WTC11 (cell line): Measurements from ENCODE around the gene CPB1. TPM values are rescaled to one million over a fixed set of nuclear protein-coding genes. Genes with fewer than 3 reads are reported as not detected.
A peak's percentile ranks its signal among the peaks of the same experiment; 100 is the strongest.

Source experiments
- ATAC-seq: fragments of 200-7000 bp; cut with Tn5 transposase; 2 replicates; pipeline ENCODE4 v1.10.0; 2021; ENCODE audit warnings: mild to moderate bottlenecking, moderate library complexity
- CTCF ChIA-PET: fragments of 300-600 bp; sonication (Branson Sonifier 250); formaldehyde crosslinking; loops from one replicate; lab custom pipeline; 2021; ENCODE audit warnings: antibody characterized with exemption; lab: Charles Lee
- POLR2A ChIA-PET: fragments of 350-600 bp; sonication (Branson Sonifier 250); formaldehyde crosslinking; loops from one replicate; lab custom pipeline; 2021; ENCODE audit warnings: antibody characterized with exemption; lab: Charles Lee
- DNase-seq: peaks from one replicate; pipeline ENCODE4 v3.0.0; 2021; ENCODE audit warnings: low spot score
- H3K27ac Mint-ChIP-seq: 2 replicates; pipeline ENCODE4 v1.8.0; 2021; ENCODE audit warnings: mixed read lengths
- H3K27me3 Mint-ChIP-seq: 2 replicates; pipeline ENCODE4 v1.8.0; 2021; ENCODE audit warnings: low read depth, mild to moderate bottlenecking, moderate library complexity, mixed read lengths
- H3K36me3 Mint-ChIP-seq: 2 replicates; pipeline ENCODE4 v1.8.0; 2021; ENCODE audit warnings: mixed read lengths
- H3K4me1 Mint-ChIP-seq: 2 replicates; pipeline ENCODE4 v1.8.0; 2022; ENCODE audit warnings: mixed read lengths
- H3K4me3 Mint-ChIP-seq: 2 replicates; pipeline ENCODE4 v1.8.0; 2021; ENCODE audit warnings: mild to moderate bottlenecking, moderate library complexity, mixed read lengths
- H3K9me3 Mint-ChIP-seq: 2 replicates; pipeline ENCODE4 v1.8.0; 2021; ENCODE audit warnings: mixed read lengths
- CREB1 ChIP-seq: sonication (generic); formaldehyde crosslinking; IDR thresholded peaks from 2 replicates; pipeline ENCODE4 v1.8.0; 2023; ENCODE audit warnings: mild to moderate bottlenecking, missing genetic modification reagents
- CREM ChIP-seq: sonication (generic); formaldehyde crosslinking; IDR thresholded peaks from 2 replicates; pipeline ENCODE4 v1.8.1; 2022; ENCODE audit warnings: mild to moderate bottlenecking, missing genetic modification reagents, moderate library complexity
- EMX1 ChIP-seq: fragments of 250-450 bp; sonication (Bioruptor Pico); IDR thresholded peaks from 2 replicates; pipeline ENCODE4 v1.8.0; 2021; ENCODE audit warnings: mild to moderate bottlenecking
- ESRRA ChIP-seq: sonication (generic); formaldehyde crosslinking; IDR thresholded peaks from 2 replicates; pipeline ENCODE4 v1.8.1; 2022; ENCODE audit warnings: mild to moderate bottlenecking, missing genetic modification reagents, borderline replicate concordance
- ETV6 ChIP-seq: sonication (generic); formaldehyde crosslinking; IDR thresholded peaks from 2 replicates; pipeline ENCODE4 v1.8.1; 2022; ENCODE audit warnings: mild to moderate bottlenecking, missing genetic modification reagents
- FOXJ3 ChIP-seq: sonication (generic); formaldehyde crosslinking; IDR thresholded peaks from 2 replicates; pipeline ENCODE4 v1.9.0; 2021; ENCODE audit warnings: missing genetic modification reagents, mild to moderate bottlenecking, borderline replicate concordance
- FOXP1 ChIP-seq: sonication (generic); formaldehyde crosslinking; IDR thresholded peaks from 2 replicates; pipeline ENCODE4 v1.8.0; 2022; ENCODE audit warnings: missing genetic modification reagents, mild to moderate bottlenecking, moderate library complexity, borderline replicate concordance
- GRHL2 ChIP-seq: fragments of 250-450 bp; sonication (Bioruptor Pico); IDR thresholded peaks from 2 replicates; pipeline ENCODE4 v1.8.0; 2022; ENCODE audit warnings: mild to moderate bottlenecking, moderate library complexity; ENCODE audit not compliant: insufficient replicate concordance, severe bottlenecking
- GTF2I ChIP-seq: fragments of 250-450 bp; sonication (Bioruptor Pico); conservative IDR thresholded peaks from 2 replicates; pipeline ENCODE4 v1.4.0; 2021; ENCODE audit warnings: mild to moderate bottlenecking
- IRF2 ChIP-seq: sonication (generic); formaldehyde crosslinking; IDR thresholded peaks from 2 replicates; pipeline ENCODE4 v1.8.0; 2022; ENCODE audit warnings: low read depth, missing genetic modification reagents, borderline replicate concordance
- NR1H2 ChIP-seq: sonication (generic); formaldehyde crosslinking; IDR thresholded peaks from 2 replicates; pipeline ENCODE4 v1.9.0; 2021; ENCODE audit warnings: mild to moderate bottlenecking, moderate library complexity, missing genetic modification reagents
- RORB ChIP-seq: fragments of 250-450 bp; sonication (Bioruptor Pico); IDR thresholded peaks from 2 replicates; pipeline ENCODE4 v1.9.0; 2021; ENCODE audit warnings: mild to moderate bottlenecking
- SOX15 ChIP-seq: fragments of 250-450 bp; sonication (Bioruptor Pico); IDR thresholded peaks from 2 replicates; pipeline ENCODE4 v1.9.0; 2021; ENCODE audit warnings: mild to moderate bottlenecking
- TEAD1 ChIP-seq: sonication (generic); formaldehyde crosslinking; IDR thresholded peaks from 2 replicates; pipeline ENCODE4 v1.8.0; 2022; ENCODE audit warnings: mild to moderate bottlenecking, missing genetic modification reagents
- ZNF138 ChIP-seq: sonication (generic); formaldehyde crosslinking; conservative IDR thresholded peaks from 2 replicates; pipeline ENCODE4 v1.8.1; 2022; ENCODE audit warnings: mild to moderate bottlenecking, moderate library complexity, missing genetic modification reagents
- ZNF232 ChIP-seq: sonication (generic); formaldehyde crosslinking; IDR thresholded peaks from 2 replicates; pipeline ENCODE4 v1.8.0; 2022; ENCODE audit warnings: mild to moderate bottlenecking, missing genetic modification reagents
- ZNF317 ChIP-seq: sonication (generic); formaldehyde crosslinking; IDR thresholded peaks from 2 replicates; pipeline ENCODE4 v1.8.1; 2023; ENCODE audit warnings: low read depth, mild to moderate bottlenecking, moderate library complexity, missing genetic modification reagents, borderline replicate concordance
- ZNF416 ChIP-seq: fragments of 250-450 bp; sonication (Bioruptor Pico); IDR thresholded peaks from 2 replicates; pipeline ENCODE4 v1.9.0; 2021; ENCODE audit warnings: mild to moderate bottlenecking, inconsistent platforms
- total RNA-seq: library from RNA; stranded (reverse); gene quantifications from 3 replicates; pipeline ENCODE4 v1.2.3, GENCODE V29; 2021
- TF ChIP-seq, protein P1 (sequence below): sonication (generic); formaldehyde crosslinking; IDR thresholded peaks from 2 replicates; pipeline ENCODE4 v1.8.0; 2022; ENCODE audit warnings: mild to moderate bottlenecking, missing genetic modification reagents
- TF ChIP-seq, protein P2 (sequence below): sonication (generic); formaldehyde crosslinking; conservative IDR thresholded peaks from 2 replicates; pipeline ENCODE4 v1.8.1; 2022; ENCODE audit warnings: mild to moderate bottlenecking, missing genetic modification reagents
- TF ChIP-seq, protein P3 (sequence below): sonication (generic); formaldehyde crosslinking; conservative IDR thresholded peaks from 2 replicates; pipeline ENCODE4 v1.8.1; 2023; ENCODE audit warnings: mild to moderate bottlenecking, low read depth, missing genetic modification reagents, moderate library complexity
- TF ChIP-seq, protein P4 (sequence below): sonication (generic); formaldehyde crosslinking; IDR thresholded peaks from 2 replicates; pipeline ENCODE4 v1.8.1; 2022; ENCODE audit warnings: low read depth, mild to moderate bottlenecking, moderate library complexity, missing genetic modification reagents, borderline replicate concordance
- TF ChIP-seq, protein P5 (sequence below): sonication (generic); formaldehyde crosslinking; IDR thresholded peaks from 2 replicates; pipeline ENCODE4 v1.8.0; 2022; ENCODE audit warnings: mild to moderate bottlenecking, missing genetic modification reagents
- TF ChIP-seq, protein P6 (sequence below): sonication (generic); formaldehyde crosslinking; IDR thresholded peaks from 2 replicates; pipeline ENCODE4 v1.8.0; 2023; ENCODE audit warnings: missing genetic modification reagents

CPB1 gene
- total RNA-seq, 1 experiment from 2014 or later: 5.0 TPM

DNA sequence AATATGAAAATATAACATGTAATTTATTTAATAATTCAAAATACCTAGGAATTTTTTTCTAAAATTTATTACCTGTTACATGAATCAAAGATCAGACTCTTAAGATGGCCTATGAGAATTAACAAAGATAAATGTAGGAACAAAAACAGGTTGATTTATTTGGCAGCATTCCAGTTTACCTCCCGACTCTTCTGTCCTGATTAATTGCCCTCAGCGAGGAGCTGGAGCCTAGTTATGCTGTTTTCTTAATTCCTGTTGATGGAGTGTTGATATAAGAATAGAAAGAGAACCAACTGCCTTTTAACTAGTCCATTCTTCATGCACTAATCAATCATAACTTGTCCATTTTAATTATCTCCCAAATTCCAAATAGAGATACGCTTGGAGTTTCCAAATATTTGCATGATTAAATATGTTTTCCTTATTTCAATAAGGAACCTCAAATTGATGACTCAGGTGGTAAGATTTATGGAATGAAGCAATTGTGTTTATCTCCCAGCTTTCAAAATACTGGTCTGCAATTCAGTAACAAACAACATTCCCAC, 10.6 kb upstream of the CPB1 start:
- peaks cover 9% of the 10 kb centered on the region for H3K9me3 Mint-ChIP-seq
- TF ChIP-seq FOXJ3 (CRISPR knock-in tag): no peak
- TF ChIP-seq, protein P1, sequence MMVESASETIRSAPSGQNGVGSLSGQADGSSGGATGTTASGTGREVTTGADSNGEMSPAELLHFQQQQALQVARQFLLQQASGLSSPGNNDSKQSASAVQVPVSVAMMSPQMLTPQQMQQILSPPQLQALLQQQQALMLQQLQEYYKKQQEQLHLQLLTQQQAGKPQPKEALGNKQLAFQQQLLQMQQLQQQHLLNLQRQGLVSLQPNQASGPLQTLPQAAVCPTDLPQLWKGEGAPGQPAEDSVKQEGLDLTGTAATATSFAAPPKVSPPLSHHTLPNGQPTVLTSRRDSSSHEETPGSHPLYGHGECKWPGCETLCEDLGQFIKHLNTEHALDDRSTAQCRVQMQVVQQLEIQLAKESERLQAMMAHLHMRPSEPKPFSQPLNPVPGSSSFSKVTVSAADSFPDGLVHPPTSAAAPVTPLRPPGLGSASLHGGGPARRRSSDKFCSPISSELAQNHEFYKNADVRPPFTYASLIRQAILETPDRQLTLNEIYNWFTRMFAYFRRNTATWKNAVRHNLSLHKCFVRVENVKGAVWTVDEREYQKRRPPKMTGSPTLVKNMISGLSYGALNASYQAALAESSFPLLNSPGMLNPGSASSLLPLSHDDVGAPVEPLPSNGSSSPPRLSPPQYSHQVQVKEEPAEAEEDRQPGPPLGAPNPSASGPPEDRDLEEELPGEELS (CRISPR knock-in tag): no peak
- no peak for TF ChIP-seq ZNF317 (CRISPR knock-in tag)
- TF ChIP-seq, protein P2, sequence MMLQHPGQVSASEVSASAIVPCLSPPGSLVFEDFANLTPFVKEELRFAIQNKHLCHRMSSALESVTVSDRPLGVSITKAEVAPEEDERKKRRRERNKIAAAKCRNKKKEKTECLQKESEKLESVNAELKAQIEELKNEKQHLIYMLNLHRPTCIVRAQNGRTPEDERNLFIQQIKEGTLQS (CRISPR knock-in tag): no peak
- TF ChIP-seq ESRRA (CRISPR knock-in tag): no peak
- no peak for TF ChIP-seq GTF2I (CRISPR knock-in tag)
- no peak for TF ChIP-seq ETV6 (CRISPR knock-in tag)
- no peak for TF ChIP-seq ZNF138
- TF ChIP-seq FOXP1 (CRISPR knock-in tag): no peak
- TF ChIP-seq TEAD1 (CRISPR knock-in tag): no peak
- ChIA-PET POLR2A (no interaction called here), CTCF (no interaction called here)
- no peak overlapping the region for H3K4me3 Mint-ChIP-seq
- H3K27me3 Mint-ChIP-seq: no peaks in the 10 kb centered on the region; the same call in 1 of the 2 replicates
- H3K27ac Mint-ChIP-seq: no peak overlapping the region
- DNase-seq: no peak
- peaks cover 6% of the 10 kb centered on the region; the same call in 1 of the 2 replicates for H3K36me3 Mint-ChIP-seq
- H3K4me1 Mint-ChIP-seq: peaks cover 25% of the 10 kb centered on the region
- ATAC-seq: no peak

DNA sequence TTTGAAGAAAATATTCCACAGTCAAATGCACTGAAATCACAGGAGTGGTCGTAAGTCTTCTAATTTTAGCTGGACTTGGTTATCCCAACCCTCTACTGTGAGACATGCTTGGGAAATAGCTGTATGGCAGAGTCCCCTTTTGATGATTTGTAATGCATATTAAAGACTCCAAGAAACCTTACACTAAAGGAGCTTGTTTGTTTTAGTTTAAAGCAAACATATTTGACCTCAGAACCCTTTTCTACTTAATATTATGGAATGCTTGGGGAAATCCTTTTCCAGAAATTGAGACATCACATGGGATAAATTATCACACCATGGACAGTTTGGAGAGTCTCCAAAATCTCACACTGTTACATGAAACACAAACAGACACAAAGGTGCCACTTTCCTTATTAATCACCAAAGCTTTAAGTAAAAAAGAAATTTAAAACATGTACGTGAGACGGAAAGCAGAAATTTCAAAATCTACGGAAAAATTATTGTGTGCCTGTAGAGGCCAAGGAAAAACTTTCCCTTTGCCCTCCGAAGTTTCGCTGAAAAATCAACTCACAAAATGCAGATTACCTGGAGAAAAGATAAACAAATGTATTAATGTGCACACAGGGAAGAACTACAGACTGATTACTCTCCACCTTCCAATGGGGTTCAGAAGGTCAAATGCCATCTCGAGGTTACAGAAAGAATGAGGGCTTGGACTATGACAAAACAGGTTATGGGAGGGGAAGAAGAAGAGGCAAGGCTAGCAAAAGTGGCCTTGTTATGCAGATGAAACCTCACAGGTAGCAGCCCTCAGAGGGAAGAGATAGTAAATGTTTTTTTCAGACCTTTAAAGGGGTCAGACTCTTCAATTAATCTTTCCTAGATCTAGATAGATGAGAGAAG, 7.0 kb upstream of the CPB1 start:
- Mint-ChIP-seq H3K9me3 (peaks cover 7% of the 10 kb centered on the region; the same call in 1 of the 2 replicates), H3K27me3 (no peaks in the 10 kb centered on the region; the same call in 1 of the 2 replicates), H3K27ac (no peak overlapping the region), H3K36me3 (peaks cover 3% of the 10 kb centered on the region; the same call in 1 of the 2 replicates), H3K4me3 (peak overlapping the region; percentile 4; the same call in 1 of the 2 replicates), H3K4me1 (peaks cover 25% of the 10 kb centered on the region)
- ChIA-PET POLR2A (no interaction called here), CTCF (no interaction called here)
- peak; percentile 91 for ATAC-seq
- DNase-seq: no peak
- no peak for TF ChIP-seq CREM (CRISPR knock-in tag)
- TF ChIP-seq, protein P3, sequence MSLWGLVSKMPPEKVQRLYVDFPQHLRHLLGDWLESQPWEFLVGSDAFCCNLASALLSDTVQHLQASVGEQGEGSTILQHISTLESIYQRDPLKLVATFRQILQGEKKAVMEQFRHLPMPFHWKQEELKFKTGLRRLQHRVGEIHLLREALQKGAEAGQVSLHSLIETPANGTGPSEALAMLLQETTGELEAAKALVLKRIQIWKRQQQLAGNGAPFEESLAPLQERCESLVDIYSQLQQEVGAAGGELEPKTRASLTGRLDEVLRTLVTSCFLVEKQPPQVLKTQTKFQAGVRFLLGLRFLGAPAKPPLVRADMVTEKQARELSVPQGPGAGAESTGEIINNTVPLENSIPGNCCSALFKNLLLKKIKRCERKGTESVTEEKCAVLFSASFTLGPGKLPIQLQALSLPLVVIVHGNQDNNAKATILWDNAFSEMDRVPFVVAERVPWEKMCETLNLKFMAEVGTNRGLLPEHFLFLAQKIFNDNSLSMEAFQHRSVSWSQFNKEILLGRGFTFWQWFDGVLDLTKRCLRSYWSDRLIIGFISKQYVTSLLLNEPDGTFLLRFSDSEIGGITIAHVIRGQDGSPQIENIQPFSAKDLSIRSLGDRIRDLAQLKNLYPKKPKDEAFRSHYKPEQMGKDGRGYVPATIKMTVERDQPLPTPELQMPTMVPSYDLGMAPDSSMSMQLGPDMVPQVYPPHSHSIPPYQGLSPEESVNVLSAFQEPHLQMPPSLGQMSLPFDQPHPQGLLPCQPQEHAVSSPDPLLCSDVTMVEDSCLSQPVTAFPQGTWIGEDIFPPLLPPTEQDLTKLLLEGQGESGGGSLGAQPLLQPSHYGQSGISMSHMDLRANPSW (CRISPR knock-in tag): no peak
- no peak for TF ChIP-seq GRHL2 (CRISPR knock-in tag)
- no peak for TF ChIP-seq CREB1 (CRISPR knock-in tag)
- no peak for TF ChIP-seq ETV6 (CRISPR knock-in tag)
- TF ChIP-seq SOX15 (CRISPR knock-in tag): no peak
- no peak for TF ChIP-seq NR1H2 (CRISPR knock-in tag)
- TF ChIP-seq ZNF416: no peak
- TF ChIP-seq, protein P4, sequence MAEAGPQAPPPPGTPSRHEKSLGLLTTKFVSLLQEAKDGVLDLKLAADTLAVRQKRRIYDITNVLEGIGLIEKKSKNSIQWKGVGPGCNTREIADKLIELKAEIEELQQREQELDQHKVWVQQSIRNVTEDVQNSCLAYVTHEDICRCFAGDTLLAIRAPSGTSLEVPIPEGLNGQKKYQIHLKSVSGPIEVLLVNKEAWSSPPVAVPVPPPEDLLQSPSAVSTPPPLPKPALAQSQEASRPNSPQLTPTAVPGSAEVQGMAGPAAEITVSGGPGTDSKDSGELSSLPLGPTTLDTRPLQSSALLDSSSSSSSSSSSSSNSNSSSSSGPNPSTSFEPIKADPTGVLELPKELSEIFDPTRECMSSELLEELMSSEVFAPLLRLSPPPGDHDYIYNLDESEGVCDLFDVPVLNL (CRISPR knock-in tag): no peak
- no peak for TF ChIP-seq IRF2 (CRISPR knock-in tag)
- TF ChIP-seq ZNF232 (CRISPR knock-in tag): no peak
- TF ChIP-seq, protein P5, sequence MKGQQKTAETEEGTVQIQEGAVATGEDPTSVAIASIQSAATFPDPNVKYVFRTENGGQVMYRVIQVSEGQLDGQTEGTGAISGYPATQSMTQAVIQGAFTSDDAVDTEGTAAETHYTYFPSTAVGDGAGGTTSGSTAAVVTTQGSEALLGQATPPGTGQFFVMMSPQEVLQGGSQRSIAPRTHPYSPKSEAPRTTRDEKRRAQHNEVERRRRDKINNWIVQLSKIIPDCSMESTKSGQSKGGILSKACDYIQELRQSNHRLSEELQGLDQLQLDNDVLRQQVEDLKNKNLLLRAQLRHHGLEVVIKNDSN (CRISPR knock-in tag): no peak
- TF ChIP-seq RORB (CRISPR knock-in tag): no peak
- TF ChIP-seq, protein P6, sequence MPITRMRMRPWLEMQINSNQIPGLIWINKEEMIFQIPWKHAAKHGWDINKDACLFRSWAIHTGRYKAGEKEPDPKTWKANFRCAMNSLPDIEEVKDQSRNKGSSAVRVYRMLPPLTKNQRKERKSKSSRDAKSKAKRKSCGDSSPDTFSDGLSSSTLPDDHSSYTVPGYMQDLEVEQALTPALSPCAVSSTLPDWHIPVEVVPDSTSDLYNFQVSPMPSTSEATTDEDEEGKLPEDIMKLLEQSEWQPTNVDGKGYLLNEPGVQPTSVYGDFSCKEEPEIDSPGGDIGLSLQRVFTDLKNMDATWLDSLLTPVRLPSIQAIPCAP (CRISPR knock-in tag): no peak
- no peak for TF ChIP-seq EMX1 (CRISPR knock-in tag)
